ENCODE measurements around the gene SLC25A21.

The SLC25A21 gene

DNA sequence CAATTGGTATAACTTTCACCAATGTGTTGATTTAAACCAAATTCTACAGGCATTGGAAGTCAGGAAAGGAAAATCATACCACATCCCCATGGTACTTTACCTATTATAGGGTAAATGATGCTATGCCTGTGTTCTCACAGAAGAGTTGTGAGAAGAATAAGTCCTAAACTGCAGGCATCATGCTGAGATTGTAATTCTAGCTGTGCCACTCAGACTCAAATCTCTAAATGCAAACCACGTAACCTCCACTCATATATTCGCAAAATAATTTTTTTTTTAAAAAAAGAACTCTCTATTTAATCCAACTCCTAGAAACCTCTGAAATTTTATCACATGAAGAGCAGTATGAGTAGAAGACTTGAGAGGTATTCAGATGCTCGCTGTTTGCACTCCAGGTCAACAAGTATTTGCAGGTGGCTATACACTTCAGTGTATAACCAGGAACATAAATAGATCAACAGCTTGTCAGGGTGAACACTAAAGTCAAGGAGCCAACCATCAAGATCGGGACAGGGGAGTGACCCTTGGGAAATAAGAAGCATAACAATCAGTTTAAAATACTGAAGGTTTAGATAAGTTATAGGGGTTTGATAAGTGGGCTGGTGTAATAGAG lies 110.1 kb downstream of the SLC25A21 start:
- H3K27ac ChIP-seq (ENCODE audit: low read depth, low read length, severe bottlenecking): no peak overlapping the region
- WGBS, 2 experiments (ENCODE audit: insufficient coverage in 2 of 2): 100% methylated on average over 1 to 2 of the region's 4 CpGs
- no peaks in the 10 kb centered on the region for H3K36me3 ChIP-seq (ENCODE audit: control insufficient read depth, insufficient read depth, low read length)
- H3K9me3 ChIP-seq (ENCODE audit: control insufficient read depth, low read length): no peaks in the 10 kb centered on the region
- no peak overlapping the region for H3K4me3 ChIP-seq (ENCODE audit: extremely low read depth, insufficient read depth, low read length, poor library complexity, severe bottlenecking)
- no peaks in the 10 kb centered on the region for H3K4me1 ChIP-seq (ENCODE audit: control insufficient read depth, insufficient read depth, low read length, poor library complexity, severe bottlenecking)

- Histone ChIP-seq H3K36me3 (ENCODE audit: control insufficient read depth, insufficient read depth, low read length) (no peaks in the 10 kb centered on the region), H3K9me3 (ENCODE audit: control insufficient read depth, low read length) (no peaks in the 10 kb centered on the region), H3K27ac (ENCODE audit: low read depth, low read length, severe bottlenecking) (no peak overlapping the region), H3K4me1 (ENCODE audit: control insufficient read depth, insufficient read depth, low read length, poor library complexity, severe bottlenecking) (no peaks in the 10 kb centered on the region), H3K4me3 (ENCODE audit: extremely low read depth, insufficient read depth, low read length, poor library complexity, severe bottlenecking) (no peak overlapping the region)
- WGBS, 2 experiments (ENCODE audit: insufficient coverage in 2 of 2): 88 to 100% methylated on average over 1 of the region's 1 CpG
These were observed 110.7 kb downstream of the SLC25A21 start for GRCh38 chr14:37061697-37062096.

DNA sequence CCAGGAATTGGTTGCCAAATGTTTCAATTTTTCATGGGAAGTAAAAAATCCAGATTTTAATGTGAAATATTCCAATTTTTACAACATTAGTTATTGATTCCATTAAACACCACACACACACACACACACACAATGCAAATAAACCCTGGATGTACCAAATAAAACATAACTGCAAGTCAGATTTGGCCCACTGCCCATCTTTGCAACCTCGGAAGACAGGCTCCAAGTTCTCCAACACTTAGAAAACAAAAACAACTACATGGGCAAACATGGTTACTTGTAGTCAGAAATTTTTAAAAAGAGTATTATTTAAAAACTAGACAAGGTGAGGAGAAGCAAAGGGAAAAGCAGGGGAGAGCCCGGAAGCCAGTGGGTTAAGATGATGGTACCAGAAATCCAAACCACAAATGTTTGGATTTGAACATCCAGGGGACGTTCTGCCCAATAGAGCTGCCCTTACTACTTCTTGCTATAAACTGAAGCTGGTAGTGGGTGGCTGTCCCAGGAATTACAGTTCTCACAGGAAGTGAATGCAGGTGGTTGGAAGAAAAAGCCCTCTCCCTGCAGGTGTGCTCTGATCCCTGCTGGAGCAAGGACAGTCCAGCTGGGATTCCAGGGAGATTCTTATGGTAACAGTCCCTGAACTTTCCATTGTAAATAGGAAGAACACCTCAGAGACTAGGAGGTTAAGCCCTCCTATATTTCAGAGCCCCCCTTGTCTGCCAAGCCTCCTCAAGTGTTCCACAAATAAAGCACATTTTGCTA lies 111.7 kb downstream of the SLC25A21 start:
- H3K27ac ChIP-seq (ENCODE audit: low read depth, low read length, severe bottlenecking): no peak overlapping the region
- H3K36me3 ChIP-seq (ENCODE audit: control insufficient read depth, insufficient read depth, low read length): no peaks in the 10 kb centered on the region
- WGBS, 2 experiments (ENCODE audit: insufficient coverage in 2 of 2): 73 to 82% methylated on average over 1 to 2 of the region's 3 CpGs
- no peak overlapping the region for H3K4me3 ChIP-seq (ENCODE audit: extremely low read depth, insufficient read depth, low read length, poor library complexity, severe bottlenecking)
- H3K9me3 ChIP-seq (ENCODE audit: control insufficient read depth, low read length): no peaks in the 10 kb centered on the region
- H3K4me1 ChIP-seq (ENCODE audit: control insufficient read depth, insufficient read depth, low read length, poor library complexity, severe bottlenecking): no peaks in the 10 kb centered on the region

GRCh38 chr14:37057776-37058175 lies 114.6 kb downstream of the SLC25A21 start:
- Histone ChIP-seq H3K36me3 (ENCODE audit: control insufficient read depth, insufficient read depth, low read length) (no peaks in the 10 kb centered on the region), H3K9me3 (ENCODE audit: control insufficient read depth, low read length) (no peaks in the 10 kb centered on the region), H3K27ac (ENCODE audit: low read depth, low read length, severe bottlenecking) (no peak overlapping the region), H3K4me3 (ENCODE audit: extremely low read depth, insufficient read depth, low read length, poor library complexity, severe bottlenecking) (no peak overlapping the region), H3K4me1 (ENCODE audit: control insufficient read depth, insufficient read depth, low read length, poor library complexity, severe bottlenecking) (no peaks in the 10 kb centered on the region)
- 100% methylated on average over 1 of the region's 3 CpGs for WGBS, 2 experiments (ENCODE audit: insufficient coverage in 2 of 2)

GRCh38 chr14:37056473-37056872 lies 115.9 kb downstream of the SLC25A21 start:
- H3K36me3 ChIP-seq (ENCODE audit: control insufficient read depth, insufficient read depth, low read length): no peaks in the 10 kb centered on the region
- WGBS, 2 experiments (ENCODE audit: insufficient coverage in 2 of 2): 57% methylated on average over 1 to 3 of the region's 3 CpGs
- no peaks in the 10 kb centered on the region for H3K4me1 ChIP-seq (ENCODE audit: control insufficient read depth, insufficient read depth, low read length, poor library complexity, severe bottlenecking)
- no peak overlapping the region for H3K4me3 ChIP-seq (ENCODE audit: extremely low read depth, insufficient read depth, low read length, poor library complexity, severe bottlenecking)
- no peaks in the 10 kb centered on the region for H3K9me3 ChIP-seq (ENCODE audit: control insufficient read depth, low read length)
- H3K27ac ChIP-seq (ENCODE audit: low read depth, low read length, severe bottlenecking): no peak overlapping the region

GRCh38 chr14:37054869-37055268 lies 117.5 kb downstream of the SLC25A21 start:
- Histone ChIP-seq H3K4me1 (ENCODE audit: control insufficient read depth, insufficient read depth, low read length, poor library complexity, severe bottlenecking) (no peaks in the 10 kb centered on the region), H3K9me3 (ENCODE audit: control insufficient read depth, low read length) (no peaks in the 10 kb centered on the region), H3K4me3 (ENCODE audit: extremely low read depth, insufficient read depth, low read length, poor library complexity, severe bottlenecking) (no peak overlapping the region), H3K27ac (ENCODE audit: low read depth, low read length, severe bottlenecking) (no peak overlapping the region), H3K36me3 (ENCODE audit: control insufficient read depth, insufficient read depth, low read length) (no peaks in the 10 kb centered on the region)
- WGBS, 2 experiments (ENCODE audit: insufficient coverage in 2 of 2): 80% methylated on average over 1 of the region's 2 CpGs; no CpG with 5 or more reads in 1 of the 2 experiments

DNA sequence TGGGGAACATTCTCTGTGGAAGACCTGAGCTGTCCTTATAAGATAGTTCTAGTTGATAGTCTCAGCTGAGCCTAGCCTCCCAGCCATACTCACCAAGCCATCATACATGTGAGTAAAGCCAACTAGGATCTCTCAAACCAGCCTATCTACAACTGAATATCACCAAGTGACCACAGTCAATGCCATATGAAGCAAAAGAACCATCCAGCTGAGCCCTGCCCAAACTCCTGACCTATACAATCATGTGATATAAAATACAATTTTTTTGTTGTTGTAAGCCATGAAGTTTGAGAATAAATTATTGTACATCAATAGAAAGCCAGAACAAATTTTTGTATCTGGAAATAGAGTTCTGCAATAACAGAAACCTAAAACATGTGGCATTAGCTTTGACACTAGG lies 118.3 kb downstream of the SLC25A21 start:
- H3K9me3 ChIP-seq (ENCODE audit: control insufficient read depth, low read length): no peaks in the 10 kb centered on the region
- H3K27ac ChIP-seq (ENCODE audit: low read depth, low read length, severe bottlenecking): no peak overlapping the region
- no peaks in the 10 kb centered on the region for H3K36me3 ChIP-seq (ENCODE audit: control insufficient read depth, insufficient read depth, low read length)
- no peaks in the 10 kb centered on the region for H3K4me1 ChIP-seq (ENCODE audit: control insufficient read depth, insufficient read depth, low read length, poor library complexity, severe bottlenecking)
- no peak overlapping the region for H3K4me3 ChIP-seq (ENCODE audit: extremely low read depth, insufficient read depth, low read length, poor library complexity, severe bottlenecking)

DNA sequence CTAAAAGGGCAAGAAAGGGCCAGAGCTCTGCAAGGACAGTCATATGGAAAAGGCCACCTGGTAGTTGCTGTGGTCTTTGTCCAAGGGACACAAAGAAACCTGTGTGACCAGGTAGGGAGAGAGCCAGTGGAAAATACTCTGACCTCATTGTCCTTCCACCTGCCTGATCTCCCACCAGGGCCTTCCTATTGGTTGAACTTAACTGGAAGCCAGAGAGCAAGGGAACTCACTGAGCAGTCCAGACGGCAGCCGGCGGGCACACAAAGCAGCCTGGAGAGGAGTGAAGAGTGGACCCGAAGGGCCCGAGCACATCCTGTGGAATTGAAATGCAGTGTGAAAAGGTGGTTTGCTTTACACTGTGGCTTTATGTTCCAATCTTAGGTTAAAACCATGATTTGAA lies 120.7 kb downstream of the SLC25A21 start:
- Histone ChIP-seq H3K4me1 (ENCODE audit: control insufficient read depth, insufficient read depth, low read length, poor library complexity, severe bottlenecking) (no peaks in the 10 kb centered on the region), H3K36me3 (ENCODE audit: control insufficient read depth, insufficient read depth, low read length) (no peaks in the 10 kb centered on the region), H3K4me3 (ENCODE audit: extremely low read depth, insufficient read depth, low read length, poor library complexity, severe bottlenecking) (no peak overlapping the region), H3K27ac (ENCODE audit: low read depth, low read length, severe bottlenecking) (no peak overlapping the region), H3K9me3 (ENCODE audit: control insufficient read depth, low read length) (no peaks in the 10 kb centered on the region)
- 88 to 95% methylated on average over 5 of the region's 5 CpGs for WGBS, 2 experiments (ENCODE audit: insufficient coverage in 2 of 2)

DNA sequence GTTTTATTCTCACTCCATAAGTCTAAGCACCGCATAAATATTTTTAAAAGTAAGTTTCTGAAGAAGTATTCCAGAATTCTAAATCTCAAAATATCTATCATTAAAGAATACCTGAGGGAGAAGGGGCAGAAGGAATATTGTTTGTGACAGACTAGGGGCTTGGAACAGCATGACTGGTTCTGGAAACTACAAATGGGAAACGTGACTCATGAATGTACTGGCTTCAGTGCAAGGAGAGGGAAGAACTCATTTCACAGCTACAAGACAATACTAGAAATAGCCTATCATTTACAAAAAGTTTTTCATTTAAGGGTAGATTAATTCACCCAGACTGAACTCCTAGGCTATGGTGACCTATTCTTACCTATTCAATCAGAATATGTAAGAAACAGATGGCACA lies 121.3 kb downstream of the SLC25A21 start:
- Histone ChIP-seq H3K27ac (ENCODE audit: low read depth, low read length, severe bottlenecking) (no peak overlapping the region), H3K36me3 (ENCODE audit: control insufficient read depth, insufficient read depth, low read length) (no peaks in the 10 kb centered on the region), H3K4me3 (ENCODE audit: extremely low read depth, insufficient read depth, low read length, poor library complexity, severe bottlenecking) (no peak overlapping the region), H3K4me1 (ENCODE audit: control insufficient read depth, insufficient read depth, low read length, poor library complexity, severe bottlenecking) (no peaks in the 10 kb centered on the region), H3K9me3 (ENCODE audit: control insufficient read depth, low read length) (no peaks in the 10 kb centered on the region)
- no CpG with 5 or more reads among the region's 2 CpGs for WGBS, 2 experiments (ENCODE audit: insufficient coverage in 2 of 2)

GRCh38 chr14:37048666-37049071 lies 123.7 kb downstream of the SLC25A21 start:
- Histone ChIP-seq H3K9me3 (ENCODE audit: control insufficient read depth, low read length) (no peaks in the 10 kb centered on the region), H3K36me3 (ENCODE audit: control insufficient read depth, insufficient read depth, low read length) (no peaks in the 10 kb centered on the region), H3K4me3 (ENCODE audit: extremely low read depth, insufficient read depth, low read length, poor library complexity, severe bottlenecking) (no peak overlapping the region), H3K27ac (ENCODE audit: low read depth, low read length, severe bottlenecking) (no peak overlapping the region), H3K4me1 (ENCODE audit: control insufficient read depth, insufficient read depth, low read length, poor library complexity, severe bottlenecking) (no peaks in the 10 kb centered on the region)

DNA sequence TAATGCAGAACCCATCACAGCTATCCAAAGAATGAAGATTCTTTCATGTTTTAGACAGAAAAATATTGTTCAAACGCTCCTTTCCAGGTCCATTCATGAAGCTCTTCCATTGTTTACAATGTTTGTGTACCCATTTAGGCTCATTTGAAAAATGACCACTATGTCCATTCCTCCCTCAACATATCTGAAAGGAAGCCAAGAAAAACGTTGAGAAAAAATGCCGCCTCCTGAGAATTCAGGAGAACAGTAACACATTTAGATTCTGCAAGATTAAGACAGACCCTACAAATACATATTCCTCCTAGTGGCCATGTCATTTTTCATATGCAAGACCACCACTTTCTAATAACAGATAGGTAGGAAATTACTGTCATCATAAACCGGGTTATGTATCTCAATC lies 124.4 kb downstream of the SLC25A21 start:
- no peaks in the 10 kb centered on the region for H3K36me3 ChIP-seq (ENCODE audit: control insufficient read depth, insufficient read depth, low read length)
- no peak overlapping the region for H3K4me3 ChIP-seq (ENCODE audit: extremely low read depth, insufficient read depth, low read length, poor library complexity, severe bottlenecking)
- no peak overlapping the region for H3K27ac ChIP-seq (ENCODE audit: low read depth, low read length, severe bottlenecking)
- no peaks in the 10 kb centered on the region for H3K4me1 ChIP-seq (ENCODE audit: control insufficient read depth, insufficient read depth, low read length, poor library complexity, severe bottlenecking)
- no peaks in the 10 kb centered on the region for H3K9me3 ChIP-seq (ENCODE audit: control insufficient read depth, low read length)
- WGBS, 2 experiments (ENCODE audit: insufficient coverage in 2 of 2): 70 to 92% methylated on average over 2 to 3 of the region's 4 CpGs
